Muscle of leg (tissue), 11 donors: ENCODE measurements around the gene INSRR. TPM values are rescaled to one million over a fixed set of nuclear protein-coding genes. Genes with fewer than 3 reads are reported as not detected.

Experiments used
- DNase-seq: peaks from one replicate; pipeline ENCODE4 v3.0.0; 2013
- H3K27ac ChIP-seq: one replicate; pipeline ENCODE4 v1.5.1; 2013; ENCODE audit warnings: mild to moderate bottlenecking, low read length, control low read depth
- H3K27me3 ChIP-seq: one replicate; pipeline ENCODE4 v1.6.1; 2013; ENCODE audit warnings: low read length; ENCODE audit not compliant: control insufficient read depth, insufficient read depth
- H3K36me3 ChIP-seq: one replicate; pipeline ENCODE4 v1.6.1; 2013; ENCODE audit warnings: low read length; ENCODE audit not compliant: control insufficient read depth, insufficient read depth
- H3K4me1 ChIP-seq: one replicate; pipeline ENCODE4 v1.6.1; 2013; ENCODE audit warnings: low read length; ENCODE audit not compliant: control insufficient read depth, insufficient read depth
- H3K4me3 ChIP-seq: one replicate; pipeline ENCODE4 v1.5.1; 2013; ENCODE audit warnings: low read length, control low read depth
- H3K9me3 ChIP-seq: replicated peaks from 2 replicates; pipeline ENCODE4 v1.6.1; 2013; ENCODE audit warnings: low read depth, low read length; ENCODE audit not compliant: control insufficient read depth
- WGBS: methylation state at CpG from one replicate; pipeline ENCODE4 v1.1.5; 2013; ENCODE audit warnings: missing lambda C conversion rate; ENCODE audit not compliant: insufficient coverage; 5-methylcytosine and 5-hydroxymethylcytosine counted together
- polyA plus RNA-seq, 8 donors: library from polyadenylated mRNA; unstranded; fragments of 120-200 nt; gene quantifications; one replicate each; pipeline versions ENCODE4 v1.2.1 to v1.2.3, GENCODE V29; 2013; ENCODE audit warnings: inconsistent platforms in 1 of 8, low replicate concordance in 1 of 8; ENCODE audit not compliant: insufficient read length in 8 of 8, insufficient read depth in 1 of 8
- total RNA-seq: library from RNA; stranded (reverse); fragments of 120-200 nt; gene quantifications from one replicate; pipeline ENCODE4 v1.2.4, GENCODE V29; 2013

INSRR gene
- total and polyA plus RNA-seq, 9 donors = 0.18 to 1.2 (median 0.58) TPM

DNA sequence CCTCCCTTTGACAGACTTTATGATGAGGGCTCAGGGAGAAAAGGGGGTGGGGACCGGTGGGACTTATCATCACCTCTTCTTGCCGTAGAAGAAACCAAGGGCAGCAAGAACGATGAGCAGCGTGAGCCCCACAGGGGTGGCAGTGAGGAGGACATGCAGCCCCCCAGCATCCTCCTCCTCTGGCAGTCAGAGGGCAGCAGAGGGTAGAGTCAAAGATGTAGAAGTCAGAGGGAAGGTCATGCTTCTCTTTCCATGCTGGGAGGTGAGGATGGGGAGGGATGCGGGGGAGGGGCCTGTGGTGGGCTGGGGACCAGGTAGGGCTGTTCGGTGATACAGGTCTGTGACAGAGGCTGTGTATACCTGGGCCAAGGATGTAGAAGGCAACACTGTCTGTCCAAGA, 14.8 kb downstream of the INSRR start:
- WGBS = no CpG with 5 or more reads among the region's 6 CpGs
- Histone ChIP-seq H3K9me3 (no peaks in the 10 kb centered on the region), H3K4me1 (peaks cover 26% of the 10 kb centered on the region), H3K27me3 (peaks cover 89% of the 10 kb centered on the region), H3K36me3 (no peaks in the 10 kb centered on the region), H3K4me3 (no peak overlapping the region), H3K27ac (no peak overlapping the region)
- DNase-seq = no peak

- WGBS = 83% methylated on average over 8 of the region's 9 CpGs
- Histone ChIP-seq H3K27ac (no peak overlapping the region), H3K36me3 (no peaks in the 10 kb centered on the region), H3K4me1 (peaks cover 14% of the 10 kb centered on the region), H3K27me3 (peaks cover 82% of the 10 kb centered on the region), H3K4me3 (no peak overlapping the region), H3K9me3 (no peaks in the 10 kb centered on the region)
- DNase-seq = no peak
Observed at GRCh38 chr1:156842618-156843300, 16.2 kb downstream of the INSRR start.

- DNase-seq = no peak
- H3K27me3 ChIP-seq = peaks cover 80% of the 10 kb centered on the region
Observed at GRCh38 chr1:156841295-156841855, 17.5 kb downstream of the INSRR start.

GRCh38 chr1:156840898-156841279, 18.0 kb downstream of the INSRR start:
- Histone ChIP-seq H3K36me3 (no peaks in the 10 kb centered on the region), H3K27ac (no peak overlapping the region), H3K4me3 (no peak overlapping the region), H3K9me3 (no peaks in the 10 kb centered on the region), H3K4me1 (peaks cover 7% of the 10 kb centered on the region), H3K27me3 (peaks cover 80% of the 10 kb centered on the region)
- WGBS = 61% methylated on average over 14 of the region's 14 CpGs
- DNase-seq = no peak

More at GRCh38 chr1:156841295-156841855, 17.5 kb downstream of the INSRR start:
- H3K9me3 ChIP-seq = no peaks in the 10 kb centered on the region
- WGBS = 74% methylated on average over 3 of the region's 16 CpGs
- no peak overlapping the region for H3K27ac ChIP-seq
- H3K4me1 ChIP-seq = peaks cover 7% of the 10 kb centered on the region
- H3K4me3 ChIP-seq = no peak overlapping the region
- H3K36me3 ChIP-seq = no peaks in the 10 kb centered on the region

GRCh38 chr1:156840186-156840897, 18.6 kb downstream of the INSRR start:
- no peaks in the 10 kb centered on the region for H3K36me3 ChIP-seq
- peaks cover 7% of the 10 kb centered on the region for H3K4me1 ChIP-seq
- no peak overlapping the region for H3K27ac ChIP-seq
- H3K4me3 ChIP-seq = no peak overlapping the region
- no peaks in the 10 kb centered on the region for H3K9me3 ChIP-seq
- no peak for DNase-seq
- 38% methylated on average over 2 of the region's 8 CpGs for WGBS
- peaks cover 78% of the 10 kb centered on the region for H3K27me3 ChIP-seq

- no peak for DNase-seq
- Histone ChIP-seq H3K4me3 (no peak overlapping the region), H3K27ac (no peak overlapping the region), H3K9me3 (no peaks in the 10 kb centered on the region), H3K4me1 (no peaks in the 10 kb centered on the region), H3K27me3 (peaks cover 77% of the 10 kb centered on the region), H3K36me3 (no peaks in the 10 kb centered on the region)
- 20% methylated on average over 1 of the region's 9 CpGs for WGBS
Observed at GRCh38 chr1:156839426-156840109, 19.3 kb downstream of the INSRR start.

GRCh38 chr1:156838972-156839371, 19.9 kb downstream of the INSRR start:
- Histone ChIP-seq H3K27ac (no peak overlapping the region), H3K27me3 (peaks cover 72% of the 10 kb centered on the region), H3K4me1 (no peaks in the 10 kb centered on the region), H3K36me3 (no peaks in the 10 kb centered on the region), H3K9me3 (no peaks in the 10 kb centered on the region), H3K4me3 (no peak overlapping the region)
- peak; percentile 31 for DNase-seq
- 0% methylated on average over 1 of the region's 7 CpGs for WGBS

- H3K9me3 ChIP-seq = no peaks in the 10 kb centered on the region
- H3K36me3 ChIP-seq = no peaks in the 10 kb centered on the region
- peaks cover 64% of the 10 kb centered on the region for H3K27me3 ChIP-seq
- H3K4me1 ChIP-seq = no peaks in the 10 kb centered on the region
- DNase-seq = no peak
- no peak overlapping the region for H3K27ac ChIP-seq
- whole genome bisulfite sequencing = 74% methylated on average over 3 of the region's 4 CpGs
- no peak overlapping the region for H3K4me3 ChIP-seq
Observed at GRCh38 chr1:156836892-156837291, 22.0 kb downstream of the INSRR start.

- Histone ChIP-seq H3K4me3 (no peak overlapping the region), H3K27ac (no peak overlapping the region), H3K36me3 (no peaks in the 10 kb centered on the region), H3K9me3 (no peaks in the 10 kb centered on the region), H3K4me1 (no peaks in the 10 kb centered on the region), H3K27me3 (peaks cover 66% of the 10 kb centered on the region)
- no peak for DNase-seq
- WGBS = 40% methylated on average over 5 of the region's 5 CpGs
Observed at GRCh38 chr1:156836041-156836654, 22.8 kb downstream of the INSRR start.

DNA sequence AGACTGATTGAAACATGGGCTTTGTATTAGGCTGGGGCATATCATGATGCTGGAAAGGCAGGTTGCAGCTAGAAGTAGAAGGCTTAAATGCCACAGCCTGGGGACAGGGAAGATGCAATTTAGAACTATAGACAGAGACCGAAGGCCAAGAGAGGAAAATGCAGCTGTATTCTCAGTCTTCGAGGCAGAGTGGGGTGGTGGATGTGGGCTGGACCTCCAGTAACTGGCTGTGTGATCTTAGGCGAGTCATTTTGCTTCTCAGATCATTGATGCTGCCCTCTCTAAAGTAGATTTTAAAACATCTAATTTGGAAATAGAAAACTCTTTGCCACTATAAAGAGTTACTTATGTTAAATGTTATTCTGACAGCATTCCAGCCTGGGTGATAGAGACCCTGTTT, 24.6 kb downstream of the INSRR start:
- Histone ChIP-seq H3K27me3 (peaks cover 53% of the 10 kb centered on the region), H3K36me3 (no peaks in the 10 kb centered on the region), H3K27ac (no peak overlapping the region), H3K9me3 (no peaks in the 10 kb centered on the region), H3K4me1 (no peaks in the 10 kb centered on the region), H3K4me3 (no peak overlapping the region)
- DNase-seq = no peak
- 43% methylated on average over 1 of the region's 3 CpGs for WGBS
